AG04449 (cell line): ENCODE results near the gene CD8A.

ENCODE experiments used
- CTCF ChIA-PET: fragments of 350-600 bp; formaldehyde crosslinking; extraction: SDS; loops from one replicate; lab custom pipeline; 2021; ENCODE audit warnings: antibody characterized with exemption; lab: Yijun Ruan, JAX
- POLR2A ChIA-PET: fragments of 400-600, 350-600 bp; formaldehyde crosslinking; extraction: SDS; loops from one replicate; lab custom pipeline; 2020; ENCODE audit warnings: antibody characterized with exemption, inconsistent platforms; lab: Yijun Ruan, JAX
- DNase-seq: peaks from one replicate; pipeline ENCODE4 v3.0.0-alpha.2; 2010; ENCODE audit warnings: low read depth, low spot score
- H3K4me3 ChIP-seq: 2 replicates; pipeline ENCODE4 v1.5.1; 2011; ENCODE audit warnings: low read depth, mild to moderate bottlenecking, control low read depth, low read length
- CTCF ChIP-seq: IDR thresholded peaks from one replicate; pipeline ENCODE4 v1.5.1; 2011; ENCODE audit warnings: mild to moderate bottlenecking, moderate library complexity, low read length, control low read depth, inconsistent platforms; ENCODE audit not compliant: insufficient read depth; ENCODE audit errors: missing control alignments

CD8A gene

DNA sequence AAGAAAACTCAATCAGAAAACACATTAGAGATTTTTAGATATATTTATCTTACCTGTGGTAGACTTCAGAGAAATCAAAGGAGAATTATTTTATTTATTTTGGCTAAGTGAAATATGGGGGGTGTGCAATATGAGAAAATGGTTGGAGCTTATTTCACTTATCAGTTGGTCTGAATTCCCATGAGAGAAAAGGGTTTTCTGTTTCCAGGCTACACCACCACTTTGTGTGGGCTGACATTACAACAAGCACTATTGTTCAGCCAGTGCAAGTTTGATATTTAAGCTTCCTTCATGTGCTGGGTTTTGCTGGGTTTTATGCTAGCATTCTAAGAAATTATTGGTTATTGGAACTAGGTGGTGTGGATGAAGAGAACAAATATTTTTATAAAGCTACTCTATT is 37.1 kb downstream of the CD8A start:
- no peak for TF ChIP-seq CTCF
- CTCF ChIA-PET: interaction anchor here (1.0 to 4.2 kb wide), 3 partner anchors 8 to 11 kb away, joined by 3 to 52 read pairs (median 3); no protein-coding TSS in a partner anchor
- no peak for DNase-seq
- H3K4me3 ChIP-seq: no peak overlapping the region
- POLR2A ChIA-PET: no interaction called here

DNA sequence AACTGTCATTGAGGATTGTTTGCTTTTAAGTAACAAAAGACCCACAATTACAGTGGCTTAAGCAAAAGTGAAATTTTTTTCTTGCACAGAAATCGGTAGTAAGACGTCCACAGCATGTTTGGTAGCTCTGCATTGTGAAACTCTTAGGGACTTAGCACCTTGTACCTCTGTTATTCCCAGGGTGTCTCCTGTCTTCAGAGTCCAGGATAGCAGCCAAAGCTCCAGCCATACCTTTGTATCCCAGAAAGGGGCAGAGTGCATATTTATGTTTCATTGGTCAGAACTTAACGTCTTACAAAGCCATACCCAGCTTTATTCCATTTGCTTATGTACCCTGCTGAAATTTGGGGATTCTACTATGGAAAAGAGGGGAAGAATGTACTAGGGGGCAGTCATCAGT is 37.8 kb downstream of the CD8A start:
- CTCF ChIA-PET: interaction anchor here (1.3 to 4.2 kb wide), 2 partner anchors 9 to 11 kb away, joined by 3 to 52 read pairs; no protein-coding TSS in a partner anchor

GRCh38 chr2:86751778-86752177 is 38.9 kb downstream of the CD8A start:
- POLR2A ChIA-PET: no interaction called here
- CTCF ChIA-PET: interaction anchor here (1.3 to 4.2 kb wide), 2 partner anchors 10 to 12 kb away, joined by 3 to 52 read pairs; no protein-coding TSS in a partner anchor
- no peak for TF ChIP-seq CTCF
- no peak for DNase-seq
- H3K4me3 ChIP-seq: no peak overlapping the region

More for the DNA sequence above, 37.8 kb downstream of the CD8A start:
- no peak for DNase-seq
- POLR2A ChIA-PET: no interaction called here
- no peak for TF ChIP-seq CTCF
- H3K4me3 ChIP-seq: no peak overlapping the region

GRCh38 chr2:86750240-86750839 is 40.4 kb downstream of the CD8A start:
- H3K4me3 ChIP-seq: no peak overlapping the region
- ChIA-PET POLR2A (no interaction called here), CTCF (interaction anchor here (3.8 kb wide), 1 partner anchor 15 kb away, joined by 30 read pairs; no protein-coding TSS in a partner anchor)
- TF ChIP-seq CTCF: no peak
- no peak for DNase-seq

- no peak for TF ChIP-seq CTCF
- H3K4me3 ChIP-seq: no peak overlapping the region
- DNase-seq: peak; percentile 59
- POLR2A ChIA-PET: interaction anchor here (0.6 kb wide), 1 partner anchor 531 kb away, joined by 3 read pairs; no protein-coding TSS in a partner anchor
- CTCF ChIA-PET: interaction anchor here (1.2 to 3.8 kb wide), 2 partner anchors 11 to 17 kb away, joined by 3 to 30 read pairs; no protein-coding TSS in a partner anchor
Observed at GRCh38 chr2:86747711-86748639, 42.7 kb downstream of the CD8A start.
